Peyer's patch (tissue), 4 donors: ENCODE results near the gene KRTAP10-1.

ENCODE experiments used
- CTCF ChIP-seq, 6 experiments: fragments of 450-650 bp in 4 of 6; fragments of 200-600 bp in 2 of 6; sonication (generic) in 1 of 6; IDR thresholded peaks; one replicate each; pipeline ENCODE4 v1.5.1; 2017 to 2019; ENCODE audit warnings: antibody characterized with exemption in 6 of 6, mild to moderate bottlenecking in 3 of 6, moderate library complexity in 1 of 6
- POLR2A ChIP-seq, 2 donors: fragments of 450-650 bp; IDR thresholded peaks; one replicate each; pipeline ENCODE4 v1.5.1; 2017; ENCODE audit warnings: antibody characterized with exemption in 2 of 2, mild to moderate bottlenecking in 2 of 2, moderate library complexity in 2 of 2

DNA sequence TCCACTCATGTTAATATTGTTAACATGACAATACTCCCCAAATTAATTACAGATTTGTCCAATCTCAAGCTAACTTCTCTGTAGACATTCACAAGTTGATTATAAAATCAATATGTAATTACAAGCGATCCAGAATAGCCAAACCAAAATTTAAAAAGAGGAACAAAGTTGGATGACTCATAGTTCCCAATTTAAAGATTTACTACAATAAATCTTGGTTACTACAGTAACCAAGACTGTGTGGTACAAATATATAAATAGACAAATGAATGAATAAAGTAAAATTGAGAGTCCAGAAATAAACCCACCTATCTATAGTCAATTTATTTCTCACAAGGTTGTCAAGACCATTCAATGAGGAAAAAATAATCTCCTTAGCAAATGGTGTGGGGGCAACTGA, 26.4 kb upstream of the KRTAP10-1 start:
- TF ChIP-seq POLR2A (IDR thresholded peaks at IDR 0.05) (no peak), CTCF (IDR thresholded peaks at IDR 0.05) (no peak)
